Upper lobe of left lung (tissue), 6 donors: ENCODE results near the gene DERL3. TPM values are rescaled to one million over a fixed set of nuclear protein-coding genes. Genes with fewer than 3 reads are reported as not detected.

ENCODE experiments used
- ATAC-seq, 2 donors: fragments of 200-7000 bp; cut with Tn5 transposase; one replicate each; pipeline ENCODE4 v1.9.1; 2022; ENCODE audit warnings: mild to moderate bottlenecking in 2 of 2, moderate library complexity in 2 of 2; ENCODE audit not compliant: low FRiP score in 2 of 2
- DNase-seq, 2 donors: peaks; one replicate each; pipeline ENCODE4 v3.0.0-alpha.2; 2019 to 2020
- H3K27ac ChIP-seq, 4 donors: fragments of 200-600 bp; sonication (generic); one replicate each; pipeline ENCODE4 v1.5.1; 2016 to 2019
- H3K27me3 ChIP-seq, 4 donors: fragments of 200-600 bp; sonication (generic); one replicate each; pipeline ENCODE4 v1.5.1; 2017 to 2019
- H3K36me3 ChIP-seq, 4 donors: fragments of 200-600 bp; sonication (generic); one replicate each; pipeline ENCODE4 v1.5.1; 2016 to 2019
- H3K4me1 ChIP-seq, 4 donors: fragments of 200-600 bp; sonication (generic); one replicate each; pipeline ENCODE4 v1.5.1; 2018 to 2019
- H3K4me3 ChIP-seq, 4 donors: fragments of 200-600 bp; sonication (generic); one replicate each; pipeline ENCODE4 v1.5.1; 2017 to 2019; ENCODE audit warnings: mild to moderate bottlenecking in 2 of 4, moderate library complexity in 1 of 4
- H3K9me3 ChIP-seq, 4 donors: fragments of 200-600 bp; sonication (generic); one replicate each; pipeline ENCODE4 v1.5.1; 2018 to 2019
- CTCF ChIP-seq, 6 experiments: fragments of 450-650 bp in 4 of 6; fragments of 200-600 bp in 2 of 6; sonication (generic) in 2 of 6; IDR thresholded peaks; one replicate each; pipeline ENCODE4 v1.5.1; 2016 to 2019; ENCODE audit warnings: antibody characterized with exemption in 6 of 6
- EP300 ChIP-seq, 4 donors: sonication (generic); formaldehyde crosslinking; IDR thresholded peaks; one replicate each; pipeline ENCODE4 v1.5.1; 2017; ENCODE audit warnings: antibody characterized with exemption in 4 of 4, control low read depth in 2 of 4
- POLR2A ChIP-seq, 4 donors: fragments of 450-650 bp; IDR thresholded peaks; one replicate each; pipeline ENCODE4 v1.5.1; 2016 to 2017; ENCODE audit warnings: antibody characterized with exemption in 4 of 4, mild to moderate bottlenecking in 2 of 4
- POLR2AphosphoS5 ChIP-seq, 2 donors: sonication (generic); formaldehyde crosslinking; IDR thresholded peaks; one replicate each; pipeline ENCODE4 v1.5.1; 2017; ENCODE audit warnings: antibody characterized with exemption in 2 of 2
- WGBS, 2 donors: methylation state at CpG; one replicate each; pipeline ENCODE4 v1.1.5; 2017 to 2018; 5-methylcytosine and 5-hydroxymethylcytosine counted together
- total RNA-seq, 6 donors: library from RNA; depleted of rRNA in 4 of 6; stranded (reverse); fragments of >200 nt in 4 of 6; gene quantifications; one replicate each; pipeline versions ENCODE4 v1.1.0 to v1.2.1, GENCODE V29; 2016 to 2021
- donor health status: DM: no; HTN: no; CAD: no; lungs with moderate emphysema.
- donor health status: DM: no; HTN: yes; CAD: no; lungs with severe emphysema.

DERL3 gene
- total RNA-seq, 6 donors from 2014 or later: 1.9 to 14.8 (median 5.5) TPM

- DNase-seq (no peak), ATAC-seq (no peak)
- no peak overlapping the region for H3K4me3 ChIP-seq
- no peaks in the 10 kb centered on the region for H3K9me3 ChIP-seq
- H3K27me3 ChIP-seq: no peaks in the 10 kb centered on the region
- TF ChIP-seq CTCF (IDR thresholded peaks at IDR 0.05) (no peak), POLR2AphosphoS5 (IDR thresholded peaks at IDR 0.05) (no peak), EP300 (IDR thresholded peaks at IDR 0.05) (no peak), POLR2A (IDR thresholded peaks at IDR 0.05) (no peak)
- peaks cover 0 to 81% (median 59%) of the 10 kb centered on the region in 4 donors for H3K36me3 ChIP-seq
- H3K4me1 ChIP-seq: no peaks in the 10 kb centered on the region
- WGBS, 2 donors: 79 to 81% methylated on average over 11 of the region's 11 CpGs
- no peak overlapping the region for H3K27ac ChIP-seq
Measured at GRCh38 chr22:23832226-23833016, 6.4 kb downstream of the DERL3 start.

DNA sequence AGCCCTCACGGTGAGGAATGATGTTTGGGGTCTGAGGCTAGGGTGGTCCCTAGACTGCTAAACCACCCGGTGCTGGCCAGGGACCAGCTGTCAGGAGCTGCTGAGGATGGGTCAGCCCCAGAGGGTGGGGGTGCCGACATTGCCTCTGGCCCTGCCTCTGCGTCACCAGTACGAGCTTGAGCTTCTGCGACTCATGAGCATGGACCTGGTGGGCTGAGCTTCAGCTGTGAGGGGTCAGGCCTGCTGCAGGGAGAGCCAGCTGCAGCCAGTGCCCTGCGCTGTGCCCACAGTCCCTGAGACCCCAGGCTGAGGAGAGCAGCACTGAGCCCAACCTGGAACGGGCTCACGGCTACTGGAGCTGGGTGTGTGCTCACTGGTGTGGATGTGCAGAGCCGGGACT, 7.0 kb downstream of the DERL3 start:
- peaks cover 0 to 87% (median 65%) of the 10 kb centered on the region in 4 donors for H3K36me3 ChIP-seq
- H3K27me3 ChIP-seq: no peaks in the 10 kb centered on the region
- 85 to 96% methylated on average over 5 to 9 of the region's 10 CpGs for WGBS, 2 donors
- ATAC-seq: no peak
- H3K4me3 ChIP-seq: no peak overlapping the region
- H3K27ac ChIP-seq: no peak overlapping the region
- H3K4me1 ChIP-seq: no peaks in the 10 kb centered on the region
- no peaks in the 10 kb centered on the region for H3K9me3 ChIP-seq
- no peak for DNase-seq
- TF ChIP-seq POLR2A (IDR thresholded peaks at IDR 0.05) (no peak), EP300 (IDR thresholded peaks at IDR 0.05) (no peak), CTCF (IDR thresholded peaks at IDR 0.05) (no peak), POLR2AphosphoS5 (IDR thresholded peaks at IDR 0.05) (no peak)

DNA sequence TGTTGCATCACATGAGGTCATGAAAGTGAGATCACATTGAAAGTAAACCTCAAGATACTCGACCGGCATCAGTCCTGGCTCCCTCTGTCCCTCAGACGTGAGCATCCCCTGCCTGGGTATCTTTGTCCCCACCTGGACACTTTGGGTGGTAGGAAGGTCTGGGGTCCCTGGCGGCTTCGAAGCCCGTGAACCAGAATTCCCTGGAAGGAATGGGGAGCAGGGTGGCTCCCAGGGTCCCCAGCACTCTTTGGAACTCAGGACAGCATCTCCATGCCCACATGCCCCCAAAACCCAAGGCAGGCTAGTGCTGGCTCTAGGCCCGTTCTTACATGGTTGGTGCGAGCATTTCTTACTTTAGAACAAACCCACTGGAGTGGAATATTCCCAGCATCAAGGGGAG, 7.5 kb downstream of the DERL3 start:
- Histone ChIP-seq H3K4me3 (no peak overlapping the region), H3K4me1 (no peaks in the 10 kb centered on the region), H3K27me3 (no peaks in the 10 kb centered on the region), H3K36me3 (peaks cover 0 to 92% (median 69%) of the 10 kb centered on the region in 4 donors), H3K27ac (no peak overlapping the region), H3K9me3 (no peaks in the 10 kb centered on the region)
- no peak for DNase-seq
- TF ChIP-seq CTCF (IDR thresholded peaks at IDR 0.05) (no peak), POLR2A (IDR thresholded peaks at IDR 0.05) (no peak), POLR2AphosphoS5 (IDR thresholded peaks at IDR 0.05) (no peak), EP300 (IDR thresholded peaks at IDR 0.05) (no peak)
- ATAC-seq: no peak
- 90 to 94% methylated on average over 5 to 8 of the region's 8 CpGs for WGBS, 2 donors

DNA sequence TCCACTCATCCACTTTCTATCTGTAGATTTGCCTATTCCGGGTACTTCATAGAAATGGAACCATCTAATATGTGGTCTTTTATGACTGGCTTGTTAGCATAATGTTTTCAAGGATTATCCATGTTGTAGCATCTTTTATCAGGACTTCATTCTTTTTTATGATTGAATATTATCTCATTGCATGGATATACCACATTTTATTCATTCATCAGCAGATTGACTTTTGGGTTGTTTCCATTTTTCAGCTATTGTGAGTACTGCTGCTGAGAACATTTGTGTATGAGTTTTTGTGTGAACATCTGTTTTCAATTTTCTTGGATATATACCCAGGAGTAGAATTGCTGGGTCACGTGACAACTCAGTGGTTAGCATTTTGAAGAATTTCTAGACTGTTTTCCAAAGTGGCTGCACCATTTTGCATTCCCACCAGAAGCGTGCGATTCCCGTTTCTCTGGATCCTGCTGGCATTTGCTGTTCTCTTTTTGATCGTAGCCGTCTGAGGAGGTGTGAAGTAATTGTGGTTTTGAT, 8.9 kb downstream of the DERL3 start:
- TF ChIP-seq POLR2A (IDR thresholded peaks at IDR 0.05) (no peak), POLR2AphosphoS5 (IDR thresholded peaks at IDR 0.05) (no peak), EP300 (IDR thresholded peaks at IDR 0.05) (no peak), CTCF (IDR thresholded peaks at IDR 0.05) (no peak)
- no peak overlapping the region for H3K27ac ChIP-seq
- DNase-seq (no peak), ATAC-seq (no peak)
- peaks cover 7 to 92% (median 68%) of the 10 kb centered on the region in 4 donors for H3K36me3 ChIP-seq
- 82 to 85% methylated on average over 7 of the region's 7 CpGs for WGBS, 2 donors
- no peak overlapping the region for H3K4me3 ChIP-seq
- H3K27me3 ChIP-seq: no peaks in the 10 kb centered on the region
- no peaks in the 10 kb centered on the region for H3K9me3 ChIP-seq
- H3K4me1 ChIP-seq: no peaks in the 10 kb centered on the region
